ENCODE measurements around the gene MAGI3. TPM values are rescaled to one million over a fixed set of nuclear protein-coding genes. Genes with fewer than 3 reads are reported as not detected.

Gene MAGI3
- total RNA-seq, 4 donors from 2014 or later: 14.4 to 28.2 (median 24.4) TPM

DNA sequence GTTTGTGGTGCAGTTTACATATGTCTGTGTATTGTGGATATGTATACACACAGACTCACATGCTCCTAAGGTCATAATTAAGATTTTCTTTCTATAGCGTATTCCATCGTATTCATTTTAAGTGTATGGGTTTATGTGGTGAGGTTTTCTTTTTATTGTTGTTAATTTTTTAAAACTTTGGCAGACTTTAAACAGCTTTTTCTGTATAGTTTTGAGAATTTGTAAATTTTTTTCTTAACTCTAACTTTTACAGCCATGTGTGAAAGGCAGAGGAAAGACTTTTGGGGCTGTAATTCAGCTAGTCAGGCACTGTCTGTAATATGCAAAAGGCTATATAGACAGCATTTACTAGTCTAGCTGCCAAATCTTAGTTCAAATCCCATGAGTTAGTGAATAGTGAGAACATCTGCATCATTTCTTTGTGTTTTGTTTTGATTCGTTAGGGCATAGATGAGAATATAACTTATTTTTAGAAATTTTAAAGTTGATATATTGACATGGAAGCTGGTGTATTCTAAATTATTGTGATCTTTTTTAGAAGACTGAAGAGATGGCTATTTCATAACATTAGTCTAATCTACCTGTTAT is 2.3 kb downstream of the MAGI3 start:
- no peaks in the 10 kb centered on the region for H3K27me3 ChIP-seq
- peaks cover 11 to 71% (median 19%) of the 10 kb centered on the region in 3 donors for H3K4me1 ChIP-seq
- intact Hi-C loops (cut with DNase I): no loop called here
- no peaks in the 10 kb centered on the region for H3K9me3 ChIP-seq
- H3K36me3 ChIP-seq: no peaks in the 10 kb centered on the region
- peak overlapping the region in 3 of 4 donors; percentile 74 to 96 (median 91) for H3K4me3 ChIP-seq
- DNase-seq: no peak
- 37 to 40% methylated on average over 3 of the region's 3 CpGs for WGBS, 2 donors
- H3K27ac ChIP-seq: peak overlapping the region in 2 of 4 donors; percentile 94
- TF ChIP-seq, protein P1, sequence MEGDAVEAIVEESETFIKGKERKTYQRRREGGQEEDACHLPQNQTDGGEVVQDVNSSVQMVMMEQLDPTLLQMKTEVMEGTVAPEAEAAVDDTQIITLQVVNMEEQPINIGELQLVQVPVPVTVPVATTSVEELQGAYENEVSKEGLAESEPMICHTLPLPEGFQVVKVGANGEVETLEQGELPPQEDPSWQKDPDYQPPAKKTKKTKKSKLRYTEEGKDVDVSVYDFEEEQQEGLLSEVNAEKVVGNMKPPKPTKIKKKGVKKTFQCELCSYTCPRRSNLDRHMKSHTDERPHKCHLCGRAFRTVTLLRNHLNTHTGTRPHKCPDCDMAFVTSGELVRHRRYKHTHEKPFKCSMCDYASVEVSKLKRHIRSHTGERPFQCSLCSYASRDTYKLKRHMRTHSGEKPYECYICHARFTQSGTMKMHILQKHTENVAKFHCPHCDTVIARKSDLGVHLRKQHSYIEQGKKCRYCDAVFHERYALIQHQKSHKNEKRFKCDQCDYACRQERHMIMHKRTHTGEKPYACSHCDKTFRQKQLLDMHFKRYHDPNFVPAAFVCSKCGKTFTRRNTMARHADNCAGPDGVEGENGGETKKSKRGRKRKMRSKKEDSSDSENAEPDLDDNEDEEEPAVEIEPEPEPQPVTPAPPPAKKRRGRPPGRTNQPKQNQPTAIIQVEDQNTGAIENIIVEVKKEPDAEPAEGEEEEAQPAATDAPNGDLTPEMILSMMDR (IDR thresholded peaks at IDR 0.05): no peak
- TF ChIP-seq POLR2A (IDR thresholded peaks at IDR 0.05): no peak

DNA sequence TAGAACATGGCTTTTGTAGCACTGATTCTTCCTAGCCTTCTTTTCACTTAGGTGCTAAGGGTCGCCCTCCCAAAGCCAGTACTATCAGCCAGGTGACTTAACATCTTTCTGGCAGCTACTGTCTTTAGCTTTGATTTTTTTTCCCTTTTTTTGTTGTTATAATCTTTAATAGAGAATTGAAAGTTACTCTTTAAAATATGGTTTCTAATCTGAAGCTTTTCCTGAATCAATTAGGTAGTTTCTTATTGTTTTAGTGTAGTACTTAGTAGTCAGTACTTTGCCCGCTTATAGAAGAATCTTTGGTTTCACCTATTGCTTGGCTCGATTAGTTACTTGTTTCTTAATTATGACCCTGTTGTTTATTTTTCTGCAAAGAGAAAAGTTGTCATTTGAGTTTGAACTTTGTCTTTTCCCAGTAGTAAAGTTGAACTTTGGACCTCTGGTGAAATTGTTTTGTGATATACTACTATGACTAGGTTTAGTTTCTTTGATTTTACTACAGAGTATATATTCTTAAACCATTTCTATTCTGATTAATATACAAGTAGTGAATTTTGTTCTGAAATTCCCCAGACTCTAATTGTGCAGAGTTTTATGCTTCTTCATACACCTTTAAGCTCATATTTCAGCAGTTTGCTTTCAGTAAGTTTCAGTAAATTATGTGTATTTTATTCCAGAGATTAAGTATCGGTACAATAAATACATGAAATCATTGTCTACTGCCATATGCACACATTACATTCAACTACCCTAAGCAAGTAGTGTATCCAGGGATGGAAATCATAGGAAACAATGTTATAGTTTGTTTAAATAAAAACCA is 3.9 kb downstream of the MAGI3 start:
- no peak overlapping the region for H3K27ac ChIP-seq
- DNase-seq: no peak
- no peak for TF ChIP-seq POLR2A (IDR thresholded peaks at IDR 0.05)
- TF ChIP-seq, protein P1 (IDR thresholded peaks at IDR 0.05): no peak
- H3K27me3 ChIP-seq: no peaks in the 10 kb centered on the region
- peaks cover 5 to 71% (median 10%) of the 10 kb centered on the region in 3 donors for H3K4me1 ChIP-seq
- H3K9me3 ChIP-seq: no peaks in the 10 kb centered on the region
- no peaks in the 10 kb centered on the region for H3K36me3 ChIP-seq
- H3K4me3 ChIP-seq: no peak overlapping the region
- 67 to 85% methylated on average over 4 of the region's 4 CpGs for WGBS, 2 donors
- intact Hi-C loops (cut with DNase I): no loop called here

DNA sequence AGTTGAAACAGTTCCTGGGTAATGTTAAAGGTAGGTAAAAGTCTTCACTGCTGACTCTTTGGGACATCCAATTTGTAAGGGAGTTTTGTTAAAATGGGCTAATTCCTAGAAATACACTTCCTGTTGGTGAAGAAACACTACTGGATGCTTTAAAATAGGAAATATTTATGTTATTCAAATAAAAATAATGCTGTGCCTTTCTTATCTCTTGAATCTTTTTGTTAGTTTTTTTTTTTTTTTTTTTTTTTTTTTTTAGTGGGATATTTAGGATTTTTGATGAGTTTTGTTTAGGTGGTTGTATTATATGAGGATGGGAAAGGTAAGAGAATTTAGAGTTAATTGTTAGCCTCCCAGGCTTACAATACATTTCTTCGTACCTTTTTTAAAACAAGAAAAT is 4.5 kb downstream of the MAGI3 start:
- Histone ChIP-seq H3K27me3 (no peaks in the 10 kb centered on the region), H3K4me3 (no peak overlapping the region), H3K9me3 (no peaks in the 10 kb centered on the region), H3K4me1 (peaks cover 0 to 64% (median 8%) of the 10 kb centered on the region in 3 donors), H3K27ac (no peak overlapping the region), H3K36me3 (no peaks in the 10 kb centered on the region)
- intact Hi-C loops (cut with DNase I): no loop called here
- TF ChIP-seq POLR2A (IDR thresholded peaks at IDR 0.05): no peak
- TF ChIP-seq, protein P1 (IDR thresholded peaks at IDR 0.05): no peak
- WGBS, 2 donors: 76 to 100% methylated on average over 1 of the region's 1 CpG
- DNase-seq: no peak

DNA sequence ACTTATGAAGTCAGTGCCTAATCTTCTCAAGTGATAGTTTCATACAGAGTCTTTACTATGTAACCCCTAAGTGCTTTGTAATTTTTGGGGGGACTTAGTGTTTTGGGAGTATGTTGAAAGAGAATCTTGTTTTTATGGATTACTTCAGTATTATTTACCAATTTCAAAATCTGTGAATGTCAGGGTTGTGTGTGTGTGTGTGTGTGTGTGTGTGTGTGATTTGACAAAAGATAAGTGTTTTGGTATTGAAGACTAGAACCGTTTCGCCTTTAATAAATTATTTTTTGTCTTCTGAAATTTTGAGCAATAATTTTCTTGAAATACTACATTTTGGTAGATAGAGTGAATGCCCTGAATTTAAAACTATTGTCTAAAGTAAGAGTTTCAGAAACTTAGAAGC is 5.8 kb downstream of the MAGI3 start:
- intact Hi-C loops (cut with DNase I): no loop called here
- no peak overlapping the region for H3K27ac ChIP-seq
- WGBS, 2 donors: 52 to 88% methylated on average over 2 of the region's 2 CpGs
- TF ChIP-seq, protein P1 (IDR thresholded peaks at IDR 0.05): no peak
- no peaks in the 10 kb centered on the region for H3K9me3 ChIP-seq
- DNase-seq: no peak
- peaks cover 0 to 70% (median 8%) of the 10 kb centered on the region in 3 donors for H3K4me1 ChIP-seq
- no peaks in the 10 kb centered on the region for H3K27me3 ChIP-seq
- no peak overlapping the region for H3K4me3 ChIP-seq
- H3K36me3 ChIP-seq: no peaks in the 10 kb centered on the region

DNA sequence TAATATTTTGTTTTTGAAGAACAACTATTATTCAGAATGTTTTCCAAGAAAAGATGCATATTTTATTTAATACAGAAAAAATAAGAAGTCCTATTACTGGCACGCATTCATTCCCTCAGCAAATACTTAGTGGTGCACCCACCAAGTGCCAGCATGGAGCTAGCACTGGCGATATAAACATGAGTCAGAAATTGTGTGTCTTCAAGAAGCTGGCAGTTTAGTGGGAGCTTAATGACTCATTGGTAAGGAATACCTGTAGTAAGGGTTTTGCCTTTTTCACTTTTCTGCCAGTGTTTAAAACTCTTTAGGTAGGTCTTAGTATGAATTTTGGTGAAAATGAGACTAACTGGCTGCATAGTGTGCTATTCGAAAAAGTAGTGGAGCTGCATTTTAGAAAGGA is 6.3 kb downstream of the MAGI3 start:
- no peak overlapping the region for H3K27ac ChIP-seq
- H3K4me1 ChIP-seq: peaks cover 0 to 71% (median 8%) of the 10 kb centered on the region in 3 donors
- H3K4me3 ChIP-seq: no peak overlapping the region
- 40 to 48% methylated on average over 3 of the region's 3 CpGs for WGBS, 2 donors
- TF ChIP-seq POLR2A (IDR thresholded peaks at IDR 0.05): no peak
- intact Hi-C loops (cut with DNase I): no loop called here
- no peaks in the 10 kb centered on the region for H3K36me3 ChIP-seq
- H3K27me3 ChIP-seq: no peaks in the 10 kb centered on the region
- DNase-seq: no peak
- no peaks in the 10 kb centered on the region for H3K9me3 ChIP-seq
